Measurements from ENCODE around the gene FKTN.

FKTN gene

GRCh38 chr9:105636331-105636730, 78.4 kb downstream of the FKTN start:
- no peak for DNase-seq

GRCh38 chr9:105637787-105638395, 80.0 kb downstream of the FKTN start:
- DNase-seq = no peak

- no peak for DNase-seq
These were observed 82.0 kb downstream of the FKTN start for GRCh38 chr9:105639936-105640335.

GRCh38 chr9:105643795-105644194, 85.9 kb downstream of the FKTN start:
- no peak for DNase-seq

GRCh38 chr9:105646879-105647594, 89.1 kb downstream of the FKTN start:
- no peak for DNase-seq

- DNase-seq = no peak
These were observed 89.8 kb downstream of the FKTN start for GRCh38 chr9:105647595-105648349.

- DNase-seq = no peak
These were observed 93.9 kb downstream of the FKTN start for GRCh38 chr9:105651806-105652205.

- peak in 1 of 2 experiments; percentile 10 for DNase-seq
These were observed 98.4 kb downstream of the FKTN start for GRCh38 chr9:105656131-105656921.

- no peak for DNase-seq
These were observed 100.4 kb downstream of the FKTN start for GRCh38 chr9:105658351-105658750.

GRCh38 chr9:105661011-105661410, 103.1 kb downstream of the FKTN start:
- no peak for DNase-seq

GRCh38 chr9:105662184-105663104, 104.5 kb downstream of the FKTN start, which contains the start of gene TAL2:
TAL2 (plus strand) TSS chr9:105662457; CDS start chr9:105662497, 40 bp downstream.
- DNase-seq = no peak

- DNase-seq = no peak
These were observed 106.0 kb downstream of the FKTN start for GRCh38 chr9:105663914-105664313.

GRCh38 chr9:105667867-105668266, 109.9 kb downstream of the FKTN start:
- DNase-seq = no peak

GRCh38 chr9:105670315-105670714, 112.4 kb downstream of the FKTN start:
- DNase-seq = no peak

GRCh38 chr9:105670775-105671174, 112.8 kb downstream of the FKTN start:
- no peak for DNase-seq

- DNase-seq = no peak
These were observed 114.8 kb downstream of the FKTN start for GRCh38 chr9:105672711-105673234.

- no peak for DNase-seq
These were observed 116.0 kb downstream of the FKTN start for GRCh38 chr9:105673850-105674387.

- DNase-seq = no peak
These were observed 118.5 kb downstream of the FKTN start for GRCh38 chr9:105676351-105676923.

GRCh38 chr9:105678163-105678562, 120.2 kb downstream of the FKTN start:
- no peak for DNase-seq

GRCh38 chr9:105678781-105679180, 120.8 kb downstream of the FKTN start:
- no peak for DNase-seq

Data from stimulated activated CD4-positive, alpha-beta T cell treated with anti-CD3 and anti-CD28 coated beads, Interleukin-4, amount 100 ng/mL, for 4 hours (primary cell).